Measurements from ENCODE around the gene PLCG2.
"Not testable (repeated sequence)": the region's sequence is repeated elsewhere in the genome, so short reads cannot be mapped to it uniquely, and the experiment has no call there.

Gene PLCG2

DNA sequence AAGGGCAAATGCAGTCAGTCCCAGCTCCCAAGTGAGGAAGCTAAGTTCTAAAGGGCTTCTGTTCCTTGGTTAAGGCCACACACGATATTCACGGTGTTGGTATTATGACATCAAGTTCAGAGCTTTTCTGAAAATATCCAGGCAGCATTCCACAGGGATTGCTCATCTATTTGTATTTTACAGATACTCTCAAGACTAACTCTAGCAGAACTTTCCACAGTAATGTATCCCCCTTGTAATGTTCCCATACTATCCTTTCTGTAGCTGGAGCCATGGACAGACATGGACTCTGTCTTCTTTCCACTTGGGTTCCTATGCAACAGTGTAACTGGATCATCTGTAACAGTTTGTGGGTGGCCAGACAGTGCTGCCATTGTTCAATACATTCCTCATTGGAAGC is 218.6 kb downstream of the PLCG2 start:
- DNase-seq (ENCODE audit: low spot score): no peak

DNA sequence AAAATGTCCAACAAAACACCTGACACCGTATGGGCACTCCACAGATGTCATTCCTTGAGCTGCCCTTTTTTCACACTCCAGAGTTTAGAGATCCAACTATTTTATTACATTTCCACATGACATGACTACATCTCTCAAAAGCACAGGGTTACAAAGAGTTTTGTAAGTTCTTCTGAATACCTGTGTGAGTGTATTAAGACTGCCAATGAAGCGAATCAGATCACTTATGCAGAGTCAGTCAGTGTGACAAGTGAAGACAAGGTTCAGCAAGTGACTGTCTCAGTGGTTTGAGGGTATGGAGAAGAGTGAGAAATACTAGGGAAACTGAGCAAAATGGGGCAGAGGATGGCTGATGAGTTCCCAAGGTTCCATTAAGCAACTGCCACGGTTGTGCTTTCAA is 223.7 kb downstream of the PLCG2 start:
- DNase-seq (ENCODE audit: low spot score): no peak

GRCh38 chr16:82004601-82005000 is 225.5 kb downstream of the PLCG2 start:
- no peak for DNase-seq (ENCODE audit: low spot score)

DNA sequence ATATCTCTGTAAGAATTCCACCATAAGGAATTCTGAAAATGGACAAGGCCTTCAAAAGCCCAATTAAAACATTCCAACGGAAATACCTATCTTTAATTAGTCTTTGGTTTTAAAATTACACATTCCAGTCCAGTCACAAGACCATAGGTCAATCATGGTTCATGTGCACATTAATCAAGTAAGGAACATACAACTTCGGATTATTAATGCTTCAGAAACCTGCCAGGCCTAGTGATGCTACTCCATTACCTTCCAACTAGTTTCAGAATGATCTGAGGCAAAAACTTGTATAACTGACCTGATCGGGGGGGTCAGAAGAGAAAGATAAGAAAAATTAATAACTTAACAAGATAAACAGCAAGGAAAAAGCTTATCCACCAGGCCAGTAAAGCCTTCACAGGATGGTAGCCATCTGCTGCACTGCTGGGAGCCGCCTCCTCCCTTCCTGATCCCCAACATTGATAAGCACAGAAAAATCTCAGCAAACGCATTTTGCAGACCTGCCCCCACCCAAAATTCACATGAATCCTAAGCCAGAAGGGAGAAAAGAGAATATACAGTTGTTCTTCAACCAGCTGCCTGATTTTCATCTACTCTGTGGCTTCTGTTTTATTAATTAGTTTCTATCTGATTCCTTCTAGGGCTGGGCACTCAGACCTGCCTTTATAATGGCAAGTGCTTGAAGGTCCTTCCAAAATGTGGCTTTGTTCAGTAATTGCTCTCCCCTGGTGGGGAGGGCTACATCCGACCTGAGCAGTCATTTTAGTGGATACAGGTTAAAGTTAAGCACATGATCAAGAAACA is 226.1 kb downstream of the PLCG2 start:
- DNase-seq (ENCODE audit: low spot score): no peak

DNA sequence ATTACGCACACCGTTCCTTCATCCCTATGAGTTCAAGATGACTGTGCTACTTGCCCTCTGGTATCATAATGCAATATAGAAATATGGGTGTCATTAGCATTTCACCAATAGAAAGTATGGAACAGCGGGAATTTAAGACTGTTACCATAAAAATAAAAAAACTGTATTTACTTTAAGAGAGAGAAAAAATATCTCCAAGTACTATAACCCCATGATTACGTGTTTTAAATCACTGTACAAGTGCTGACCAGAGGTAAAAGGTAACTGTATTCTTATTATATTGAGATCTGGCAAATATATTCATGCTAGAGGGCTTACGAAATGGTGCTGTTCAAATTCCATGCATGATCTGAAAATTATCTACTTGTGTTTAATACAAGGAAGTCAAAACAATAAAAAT is 226.9 kb downstream of the PLCG2 start:
- no peak for DNase-seq (ENCODE audit: low spot score)

GRCh38 chr16:82007189-82007588 is 228.1 kb downstream of the PLCG2 start:
- no peak for DNase-seq (ENCODE audit: low spot score)

DNA sequence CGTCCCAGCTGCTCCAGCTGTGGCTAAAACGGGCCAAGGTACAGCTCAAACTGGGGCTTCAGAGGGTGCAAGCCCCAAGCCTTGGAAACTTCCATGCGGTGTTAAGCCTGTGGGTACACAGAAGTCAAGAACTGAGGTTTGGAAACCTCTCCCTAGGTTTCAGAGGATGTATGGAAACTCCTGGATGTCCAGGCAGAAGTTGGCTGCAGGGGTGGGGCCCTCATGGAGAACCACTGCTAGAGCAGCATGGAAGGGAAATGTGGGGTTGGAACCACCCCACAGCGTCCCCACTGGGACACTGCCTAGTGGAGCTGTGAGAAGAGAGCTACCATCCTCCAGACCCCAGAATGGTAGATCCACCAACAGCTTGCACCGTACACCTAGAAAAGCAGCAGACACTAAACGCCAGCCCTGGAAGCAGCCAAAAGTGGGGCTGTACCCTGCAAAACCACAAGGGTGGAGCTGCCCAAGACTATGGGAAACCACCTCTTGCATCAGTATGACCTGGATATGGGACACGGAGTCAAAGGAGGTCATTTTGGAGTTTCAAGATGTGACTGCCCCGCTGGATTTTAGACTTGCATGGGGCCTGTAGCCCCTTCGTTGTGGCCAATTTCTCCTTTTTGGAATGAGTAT is 230.0 kb downstream of the PLCG2 start:
- DNase-seq (ENCODE audit: low spot score): no peak

GRCh38 chr16:82009789-82010188 is 230.7 kb downstream of the PLCG2 start:
- DNase-seq (ENCODE audit: low spot score): not testable (repeated sequence)

- DNase-seq (ENCODE audit: low spot score): no peak
Measured at GRCh38 chr16:82010649-82011048, 231.6 kb downstream of the PLCG2 start.

- no peak for DNase-seq (ENCODE audit: low spot score)
Measured at GRCh38 chr16:82011199-82011641, 232.1 kb downstream of the PLCG2 start, which contains the start of gene SDR42E1. Gene SDR42E1 (minus strand): TSS chr16:82011470. CDS start chr16:82000858, 10,612 bp downstream.
